ENCODE measurements around the gene SLC7A5.
"Not testable (repeated sequence)": the region's sequence is repeated elsewhere in the genome, so short reads cannot be mapped to it uniquely, and the experiment has no call there.

The SLC7A5 gene

DNA sequence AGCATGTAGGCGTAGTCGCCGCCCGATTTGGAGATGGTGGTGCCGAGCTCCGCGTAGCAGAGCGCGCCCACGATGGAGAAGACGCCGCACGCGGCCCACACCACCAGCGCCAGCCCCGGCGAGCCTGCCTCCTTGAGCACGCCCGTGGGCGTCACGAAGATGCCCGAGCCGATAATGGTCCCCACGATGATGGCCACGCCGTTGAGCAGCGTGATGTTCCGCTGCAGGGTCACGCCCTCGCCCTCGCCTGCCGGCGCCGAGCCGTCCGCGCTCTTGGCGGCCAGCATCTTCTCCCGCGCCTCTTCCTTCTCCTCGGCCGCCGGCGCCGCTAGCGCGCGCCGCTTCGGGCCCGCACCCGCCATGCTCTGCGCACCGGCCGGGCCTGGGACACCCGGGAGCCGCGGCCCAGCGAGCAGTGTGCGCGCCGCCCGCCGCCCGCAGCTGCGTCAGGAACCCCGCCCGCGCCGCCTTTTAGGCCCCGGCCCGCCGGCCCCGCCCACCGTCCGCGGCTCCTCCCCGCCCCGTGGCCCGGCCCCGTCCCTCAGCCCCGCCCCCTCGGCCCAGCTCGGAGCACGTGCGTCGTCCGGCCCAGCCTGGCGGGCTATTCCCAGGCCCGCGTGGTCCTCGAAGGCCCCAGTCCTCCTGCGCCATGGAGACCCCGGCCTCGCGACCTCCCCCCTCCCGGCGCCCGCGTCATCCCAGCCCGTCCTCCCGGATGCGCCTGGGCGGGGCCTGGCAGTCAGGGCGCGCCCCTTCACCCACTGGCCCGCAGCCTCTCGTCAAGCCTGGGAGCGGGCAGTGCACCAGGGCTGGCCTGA, at the start of gene SLC7A5:
TSS of gene SLC7A5 (minus strand) at position 447 of the 818 bp plus-strand sequence. CDS start at position 362, 85 bp downstream.
- DNase-seq (ENCODE audit: low spot score), result peak; percentile 74

- DNase-seq (ENCODE audit: low spot score), result no peak
These were observed 49.0 kb upstream of the SLC7A5 start for GRCh38 chr16:87918338-87918737.

GRCh38 chr16:87917503-87917902, 48.2 kb upstream of the SLC7A5 start:
- DNase-seq (ENCODE audit: low spot score), result no peak

DNA sequence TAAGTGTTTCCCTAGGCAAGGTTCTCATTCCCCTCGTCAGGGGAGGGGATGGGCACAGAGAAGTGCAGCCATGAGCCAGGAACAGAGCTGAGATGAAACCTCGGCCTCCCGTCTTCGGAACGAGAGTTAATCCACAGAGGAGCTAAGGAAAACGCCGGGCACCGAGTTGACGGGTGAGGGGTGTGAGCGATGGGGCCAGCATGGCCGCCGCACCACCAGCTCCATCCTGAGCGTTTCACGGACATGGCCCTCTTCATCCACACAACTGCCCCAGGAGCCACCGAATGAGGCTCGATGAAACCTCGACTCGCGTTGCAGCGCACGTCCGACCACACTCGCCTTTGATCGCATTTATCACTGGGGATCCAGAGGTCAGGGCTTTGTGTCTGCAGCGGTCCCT, 45.5 kb upstream of the SLC7A5 start:
- DNase-seq (ENCODE audit: low spot score), result no peak

DNA sequence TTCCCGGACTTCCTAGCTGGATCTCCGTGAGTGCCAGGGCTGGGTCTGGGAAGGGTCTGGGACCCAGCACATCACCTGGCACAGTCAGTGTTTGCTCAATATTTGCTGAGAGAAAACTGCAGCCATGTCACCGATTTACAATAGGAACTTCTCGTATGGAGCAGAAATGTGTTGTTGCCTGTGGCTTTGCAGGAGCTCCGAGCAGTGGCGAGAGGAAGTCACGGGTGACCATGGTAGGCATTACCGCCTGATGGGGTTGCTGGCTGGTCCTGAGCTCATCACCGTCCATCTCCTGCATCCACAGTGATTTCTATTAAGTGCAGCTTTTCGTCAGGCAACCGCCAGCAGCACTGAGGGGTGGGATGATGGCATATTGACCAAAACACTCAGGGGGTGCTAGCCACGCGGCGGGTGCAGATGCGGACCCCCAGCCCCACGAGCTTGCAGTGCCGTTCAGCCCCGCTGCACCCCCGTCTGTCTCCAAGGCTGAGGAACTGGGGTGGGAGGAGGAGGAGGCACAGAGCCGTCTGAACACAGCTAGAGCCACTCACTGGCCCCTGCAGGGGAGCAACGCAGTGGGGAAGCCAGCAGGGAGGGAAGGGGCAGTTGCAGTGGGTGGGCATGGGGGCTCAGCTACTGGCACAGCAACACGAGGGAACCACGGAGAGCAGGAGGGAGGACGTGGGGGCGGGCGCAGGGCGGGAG, 44.9 kb upstream of the SLC7A5 start:
- not testable (repeated sequence) for DNase-seq (ENCODE audit: low spot score)

DNA sequence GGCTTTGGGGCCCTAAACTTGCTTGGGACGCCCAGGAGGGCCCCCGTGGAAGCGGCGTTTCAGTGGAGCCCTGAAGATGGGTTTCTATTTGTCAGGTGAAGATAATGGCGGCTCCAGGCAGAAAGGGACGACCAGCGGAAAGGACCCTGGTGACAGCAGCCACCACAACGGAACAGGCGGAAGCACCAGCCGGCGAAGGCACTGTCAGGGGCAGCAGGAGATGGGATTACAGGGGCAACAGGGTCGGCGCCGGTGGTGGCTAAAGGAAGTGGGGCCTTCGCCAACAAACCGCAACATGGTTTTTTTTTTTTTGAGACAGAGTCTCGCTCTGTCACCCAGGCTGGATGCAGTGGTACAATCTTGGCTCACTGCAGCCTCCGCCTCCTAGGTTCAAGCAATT, 43.4 kb upstream of the SLC7A5 start:
- DNase-seq (ENCODE audit: low spot score), result not testable (repeated sequence)

- DNase-seq (ENCODE audit: low spot score), result not testable (repeated sequence)
These were observed 41.9 kb upstream of the SLC7A5 start for GRCh38 chr16:87911106-87911763.

GRCh38 chr16:87909203-87909935, 40.1 kb upstream of the SLC7A5 start:
- DNase-seq (ENCODE audit: low spot score), result peak; percentile 21

- not testable (repeated sequence) for DNase-seq (ENCODE audit: low spot score)
These were observed 38.8 kb upstream of the SLC7A5 start for GRCh38 chr16:87908101-87908500.

GRCh38 chr16:87905521-87905920, 36.2 kb upstream of the SLC7A5 start:
- DNase-seq (ENCODE audit: low spot score), result not testable (repeated sequence)

DNA sequence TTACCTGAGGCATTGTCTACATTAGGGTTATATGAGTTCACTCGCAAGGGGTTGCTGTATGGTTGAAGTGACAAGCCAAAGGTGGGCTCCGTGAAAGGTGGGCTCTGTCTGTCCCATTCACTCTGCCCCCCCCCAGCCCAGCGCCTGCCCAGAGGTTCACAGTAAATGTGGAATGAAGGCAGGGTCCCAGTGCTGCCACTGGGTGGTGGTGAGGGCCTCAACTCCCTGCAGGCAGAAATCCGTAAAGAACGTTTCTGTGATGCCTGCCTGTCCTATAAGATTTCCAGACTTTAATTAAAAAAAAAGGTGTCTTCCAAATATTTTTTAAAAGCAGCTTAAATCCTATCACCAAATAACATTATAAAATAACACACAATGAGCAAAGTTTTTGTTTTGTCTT, 35.7 kb upstream of the SLC7A5 start:
- DNase-seq (ENCODE audit: low spot score), result not testable (repeated sequence)

GRCh38 chr16:87900489-87900888, 31.2 kb upstream of the SLC7A5 start:
- DNase-seq (ENCODE audit: low spot score), result not testable (repeated sequence)

DNA sequence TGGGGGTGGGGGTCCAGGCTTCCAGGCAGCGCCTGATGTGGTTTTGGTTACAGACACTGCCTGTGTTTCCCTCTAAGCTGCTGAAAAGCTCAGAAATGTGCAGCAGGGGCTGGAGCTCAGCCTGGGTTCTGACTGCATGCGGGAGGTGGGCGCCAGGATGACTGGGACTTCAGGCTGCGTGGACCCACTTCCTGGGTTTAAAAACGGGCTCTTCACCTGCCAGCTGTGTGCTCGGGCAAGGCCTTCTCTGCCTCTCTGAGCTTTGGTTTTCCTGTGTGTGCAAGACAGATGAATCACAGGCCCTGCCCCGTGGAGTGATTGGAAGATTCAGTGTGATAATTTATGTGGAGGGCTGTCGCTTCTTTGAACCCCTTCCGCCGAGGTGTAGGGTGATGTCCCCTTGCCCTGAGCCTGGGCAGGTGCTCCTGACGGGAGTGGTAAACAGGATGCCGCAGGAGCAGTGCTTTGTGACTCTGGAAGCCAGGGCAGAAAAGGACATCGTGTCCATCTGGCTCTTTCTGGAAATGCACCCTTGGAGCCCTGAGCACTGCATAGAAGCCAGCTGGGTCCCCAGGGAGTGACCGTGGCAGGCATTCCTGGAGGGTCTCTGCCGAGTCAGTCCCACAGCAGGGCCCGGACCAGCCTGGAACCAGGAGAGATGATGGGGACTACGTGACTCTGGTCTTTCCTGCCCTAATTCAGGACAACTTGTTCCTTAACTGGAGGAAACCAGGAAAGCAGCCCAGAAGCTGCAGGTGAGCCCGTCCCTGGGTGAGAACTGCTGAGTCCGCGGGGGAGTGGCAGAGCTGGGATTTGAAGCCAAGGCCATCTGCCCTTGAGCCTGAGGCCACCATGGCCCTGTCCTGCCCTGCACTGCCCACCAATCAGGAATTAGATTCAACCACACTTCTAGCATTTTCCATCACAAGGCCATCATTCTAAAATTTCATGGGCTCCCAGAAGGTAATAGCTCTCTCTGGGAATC, 28.5 kb upstream of the SLC7A5 start:
- DNase-seq (ENCODE audit: low spot score), result no peak

DNA sequence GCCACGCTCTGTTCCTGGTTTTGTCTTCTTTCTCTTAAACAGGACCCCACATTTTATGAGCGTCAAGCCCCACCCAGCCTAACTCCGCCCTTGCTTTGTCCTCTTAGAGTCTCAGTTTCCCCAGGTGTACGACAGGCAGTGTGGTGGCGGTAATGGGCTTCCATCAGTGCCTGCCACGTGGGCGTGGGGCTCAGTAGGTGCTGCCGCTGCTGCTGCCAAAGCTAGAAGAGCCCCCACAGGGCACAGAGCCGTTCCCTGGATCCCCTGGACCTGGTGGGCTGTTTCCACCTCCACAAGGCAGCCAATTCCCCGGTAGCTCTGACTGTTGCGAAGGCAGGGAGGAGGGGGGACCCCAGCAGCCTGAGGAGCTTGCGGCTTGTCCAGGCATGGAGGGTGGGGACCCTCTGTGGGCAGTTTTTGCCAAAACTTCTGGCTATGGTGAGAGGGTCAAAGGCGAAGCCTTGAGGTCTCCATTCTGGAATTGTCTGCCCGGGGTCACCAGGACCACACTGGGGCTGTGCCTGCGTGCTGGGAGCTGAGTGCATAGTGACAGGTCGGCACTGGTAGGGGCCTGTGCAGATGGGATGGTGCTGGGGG, 27.7 kb upstream of the SLC7A5 start:
- DNase-seq (ENCODE audit: low spot score), result not testable (repeated sequence)

- not testable (repeated sequence) for DNase-seq (ENCODE audit: low spot score)
These were observed 27.0 kb upstream of the SLC7A5 start for GRCh38 chr16:87896176-87896890.

DNA sequence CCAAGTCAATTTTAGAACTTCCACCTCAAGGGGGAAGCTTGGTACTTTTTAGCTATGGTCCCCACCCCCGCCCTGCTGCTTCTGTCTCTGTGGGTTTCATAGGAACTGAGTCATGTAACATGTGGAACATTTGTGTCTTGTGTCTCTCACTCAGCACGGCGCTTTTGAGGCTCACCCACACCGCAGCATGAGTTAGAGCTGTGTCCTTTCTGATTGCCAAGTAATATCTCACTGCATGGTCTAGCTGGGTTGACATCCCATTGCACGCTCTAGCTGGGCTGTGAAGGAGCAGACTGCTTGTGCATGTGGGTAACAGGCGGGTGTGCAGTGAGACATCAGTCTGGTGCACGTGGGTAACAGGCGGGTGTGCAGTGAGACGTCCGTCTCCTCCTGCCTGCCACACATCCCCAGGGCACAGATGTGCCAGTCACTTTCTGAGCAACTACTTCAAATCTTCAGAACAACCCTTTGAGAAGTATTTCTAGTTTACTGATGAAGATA, 26.4 kb upstream of the SLC7A5 start:
- DNase-seq (ENCODE audit: low spot score), result no peak

GRCh38 chr16:87894005-87894404, 24.7 kb upstream of the SLC7A5 start:
- DNase-seq (ENCODE audit: low spot score), result not testable (repeated sequence)

- no peak for DNase-seq (ENCODE audit: low spot score)
These were observed 22.5 kb upstream of the SLC7A5 start for GRCh38 chr16:87891764-87892163.

DNA sequence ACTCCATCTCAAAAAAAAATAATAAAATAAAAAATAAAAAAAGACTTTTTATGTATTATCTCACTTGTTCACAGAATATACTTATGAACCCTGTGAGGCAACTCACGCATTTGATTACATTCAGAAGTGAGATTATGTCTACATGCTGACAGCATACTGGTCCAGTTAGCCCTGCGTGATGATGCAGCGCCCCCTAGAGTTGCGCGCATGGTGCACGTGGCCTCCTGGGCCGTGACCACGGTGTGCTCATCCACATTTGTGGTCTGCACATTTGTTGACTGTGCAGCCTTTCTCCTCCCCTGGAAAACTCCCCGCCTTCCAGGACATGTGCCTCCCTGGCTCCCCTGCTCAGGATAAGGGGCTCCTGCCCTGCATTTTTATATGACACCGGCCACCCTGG, 20.5 kb upstream of the SLC7A5 start:
- DNase-seq (ENCODE audit: low spot score), result not testable (repeated sequence)
